ENCODE results near the gene THEMIS2. TPM values are rescaled to one million over a fixed set of nuclear protein-coding genes. Genes with fewer than 3 reads are reported as not detected.
"Not testable (repeated sequence)": the region's sequence is repeated elsewhere in the genome, so short reads cannot be mapped to it uniquely, and the experiment has no call there.

THEMIS2 gene
- total and polyA plus RNA-seq, 10 donors = 82.4 to 433 (median 239) TPM

- 12 to 15% (median 12%) methylated on average over 15 to 16 of the region's 16 CpGs for WGBS, 5 donors
- TF ChIP-seq POLR2AphosphoS5 (IDR thresholded peaks at IDR 0.05) (peak; percentile 65 to 84 (median 82)), POLR2A (IDR thresholded peaks at IDR 0.05) (no peak), CTCF (IDR thresholded peaks at IDR 0.05 in 8 of 11, conservative IDR thresholded peaks at IDR 0.05 in 3 of 11) (no peak)
- peak overlapping the region; percentile 74 to 97 (median 90) for H3K27ac ChIP-seq
- peak; percentile 91 for DNase-seq
- peak overlapping the region in 6 of 8 donors; percentile 4 to 61 (median 24) for H3K4me3 ChIP-seq
- no peaks in the 10 kb centered on the region for H3K36me3 ChIP-seq
- no peaks in the 10 kb centered on the region for H3K9me3 ChIP-seq
- no peaks in the 10 kb centered on the region for H3K27me3 ChIP-seq (replicated peaks in 1 of 7)
- intact Hi-C loops (cut with DNase I; ENCODE audit: low total_unique reads) = no loop called here
- H3K4me1 ChIP-seq = peaks cover 21 to 96% (median 66%) of the 10 kb centered on the region in 6 donors
Observed at GRCh38 chr1:27868932-27869718, 3.2 kb upstream of the THEMIS2 start.

GRCh38 chr1:27869719-27870085 is 2.6 kb upstream of the THEMIS2 start:
- Histone ChIP-seq H3K4me3 (peak overlapping the region in 5 of 8 donors; percentile 2 to 61 (median 24)), H3K36me3 (no peaks in the 10 kb centered on the region), H3K4me1 (peaks cover 18 to 96% (median 66%) of the 10 kb centered on the region in 6 donors), H3K9me3 (no peaks in the 10 kb centered on the region), H3K27me3 (replicated peaks in 1 of 7) (no peaks in the 10 kb centered on the region), H3K27ac (peak overlapping the region; percentile 74 to 97 (median 90))
- intact Hi-C loops (cut with DNase I; ENCODE audit: low total_unique reads) = no loop called here
- TF ChIP-seq CTCF (IDR thresholded peaks at IDR 0.05 in 8 of 11, conservative IDR thresholded peaks at IDR 0.05 in 3 of 11) (no peak), POLR2AphosphoS5 (IDR thresholded peaks at IDR 0.05) (no peak), POLR2A (IDR thresholded peaks at IDR 0.05) (no peak)
- DNase-seq = no peak
- 74 to 100% (median 86%) methylated on average over 1 of the region's 1 CpG for WGBS, 5 donors

- intact Hi-C loops (cut with DNase I; ENCODE audit: low total_unique reads); H3K36me3 ChIP-seq; H3K4me3 ChIP-seq; H3K27me3 ChIP-seq (replicated peaks in 1 of 7); H3K9me3 ChIP-seq: not testable (repeated sequence)
- peak; percentile 45 for DNase-seq
- peak overlapping the region in 4 of 8 donors; percentile 91 to 97 (median 94) for H3K27ac ChIP-seq
- peaks cover 18 to 96% (median 71%) of the 10 kb centered on the region in 6 donors for H3K4me1 ChIP-seq
- WGBS, 5 donors = 93 to 97% (median 94%) methylated on average over 7 of the region's 7 CpGs
Observed at GRCh38 chr1:27871076-27871475, 1.3 kb upstream of the THEMIS2 start.

- intact Hi-C loops (cut with DNase I; ENCODE audit: low total_unique reads) = no loop called here
- Histone ChIP-seq H3K4me3 (peak overlapping the region; percentile 54 to 90 (median 74)), H3K27ac (peak overlapping the region; percentile 80 to 97 (median 92)), H3K9me3 (no peaks in the 10 kb centered on the region), H3K27me3 (replicated peaks in 1 of 7) (no peaks in the 10 kb centered on the region), H3K36me3 (peaks cover 0 to 23% (median 10%) of the 10 kb centered on the region in 6 donors), H3K4me1 (peaks cover 21 to 98% (median 77%) of the 10 kb centered on the region in 6 donors)
- 2 to 12% (median 4%) methylated on average over 18 to 38 of the region's 38 CpGs for WGBS, 5 donors
- TF ChIP-seq POLR2AphosphoS5 (IDR thresholded peaks at IDR 0.05) (peak in 1 of 3 donors; percentile 41), CTCF (IDR thresholded peaks at IDR 0.05 in 8 of 11, conservative IDR thresholded peaks at IDR 0.05 in 3 of 11) (no peak), POLR2A (IDR thresholded peaks at IDR 0.05) (no peak)
- DNase-seq = peak; percentile 86
Observed at GRCh38 chr1:27872802-27873551, 633 bp downstream of the THEMIS2 start.

Measured in spleen (tissue), 11 donors.